ENCODE data around the gene ELOVL6.

DNA sequence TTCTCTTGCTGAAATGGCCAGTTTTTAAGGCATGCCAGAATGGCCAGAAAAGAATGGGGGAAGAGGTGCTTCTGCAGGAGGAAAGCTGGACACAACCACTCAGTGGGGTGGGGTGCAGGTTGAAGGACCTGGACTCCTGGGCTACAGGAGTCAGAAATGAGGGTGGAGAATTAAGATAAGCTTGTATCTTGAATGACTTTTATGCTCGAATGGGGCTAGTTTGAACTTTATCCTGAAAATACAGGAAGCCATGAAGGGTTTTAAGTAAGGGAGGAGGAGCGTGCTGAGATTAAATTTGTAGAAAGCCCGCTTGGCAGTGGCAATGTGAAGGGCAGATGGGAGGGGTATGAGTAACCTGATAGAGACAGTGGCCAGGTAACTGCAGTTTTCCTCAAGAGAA is 66.5 kb downstream of the ELOVL6 start:
- TF ChIP-seq, protein P1, sequence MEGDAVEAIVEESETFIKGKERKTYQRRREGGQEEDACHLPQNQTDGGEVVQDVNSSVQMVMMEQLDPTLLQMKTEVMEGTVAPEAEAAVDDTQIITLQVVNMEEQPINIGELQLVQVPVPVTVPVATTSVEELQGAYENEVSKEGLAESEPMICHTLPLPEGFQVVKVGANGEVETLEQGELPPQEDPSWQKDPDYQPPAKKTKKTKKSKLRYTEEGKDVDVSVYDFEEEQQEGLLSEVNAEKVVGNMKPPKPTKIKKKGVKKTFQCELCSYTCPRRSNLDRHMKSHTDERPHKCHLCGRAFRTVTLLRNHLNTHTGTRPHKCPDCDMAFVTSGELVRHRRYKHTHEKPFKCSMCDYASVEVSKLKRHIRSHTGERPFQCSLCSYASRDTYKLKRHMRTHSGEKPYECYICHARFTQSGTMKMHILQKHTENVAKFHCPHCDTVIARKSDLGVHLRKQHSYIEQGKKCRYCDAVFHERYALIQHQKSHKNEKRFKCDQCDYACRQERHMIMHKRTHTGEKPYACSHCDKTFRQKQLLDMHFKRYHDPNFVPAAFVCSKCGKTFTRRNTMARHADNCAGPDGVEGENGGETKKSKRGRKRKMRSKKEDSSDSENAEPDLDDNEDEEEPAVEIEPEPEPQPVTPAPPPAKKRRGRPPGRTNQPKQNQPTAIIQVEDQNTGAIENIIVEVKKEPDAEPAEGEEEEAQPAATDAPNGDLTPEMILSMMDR (IDR thresholded peaks at IDR 0.05 in 4 of 5, conservative IDR thresholded peaks at IDR 0.05 in 1 of 5), result no peak
- TF ChIP-seq POLR2A (IDR thresholded peaks at IDR 0.05), result no peak
